Transverse colon (tissue), 3 donors: ENCODE results near the gene CEP250.

Experiments used
- EP300 ChIP-seq: sonication (generic); formaldehyde crosslinking; IDR thresholded peaks from one replicate; pipeline ENCODE4 v1.6.1; 2017; ENCODE audit warnings: antibody characterized with exemption, low read depth
- TF ChIP-seq, protein P1 (sequence below), 5 experiments: fragments of 200-600 bp in 3 of 5; fragments of 450-650 bp in 2 of 5; sonication (generic) in 3 of 5; IDR thresholded peaks; 1 replicate in 2 of 5; 2 replicates in 3 of 5; pipeline ENCODE4 v1.5.1; 2016 to 2017; ENCODE audit warnings: antibody characterized with exemption in 5 of 5, inconsistent platforms in 3 of 5, mild to moderate bottlenecking in 2 of 5, moderate library complexity in 1 of 5

DNA sequence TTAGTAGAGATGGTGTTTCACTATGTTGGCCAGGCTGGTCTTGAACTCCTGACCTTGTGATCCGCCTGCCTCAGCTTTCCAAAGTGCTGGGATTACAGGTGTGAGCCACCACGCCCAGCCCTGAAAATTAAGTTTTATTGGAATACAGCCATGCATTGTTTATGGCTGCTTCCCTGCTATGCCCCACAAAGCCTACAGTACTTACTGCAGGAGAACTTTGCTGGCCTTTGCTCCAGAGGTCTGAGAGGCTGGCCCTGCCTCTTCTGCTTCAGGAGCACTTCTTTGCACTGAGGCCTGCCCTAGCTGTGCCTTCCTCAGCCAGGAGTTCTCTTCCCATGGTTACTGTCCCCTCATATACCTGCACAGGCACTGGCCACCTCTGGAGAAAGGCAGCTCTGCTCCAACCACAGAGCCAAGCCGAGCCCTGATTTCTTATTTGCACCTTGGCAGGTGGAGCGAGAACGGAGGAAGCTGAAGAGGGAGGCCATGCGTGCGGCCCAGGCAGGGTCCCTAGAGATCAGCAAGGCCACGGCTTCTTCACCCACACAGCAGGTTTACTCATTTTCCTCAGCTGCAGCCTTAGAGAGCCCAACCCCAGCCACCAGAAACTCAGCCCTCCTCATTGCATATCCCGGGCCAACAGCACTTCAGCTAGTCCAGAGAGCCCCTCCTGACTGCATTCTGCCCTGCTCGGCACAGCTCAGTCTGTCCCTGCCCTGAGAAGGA is 53.3 kb downstream of the CEP250 start:
- TF ChIP-seq EP300 = no peak
- TF ChIP-seq, protein P1, sequence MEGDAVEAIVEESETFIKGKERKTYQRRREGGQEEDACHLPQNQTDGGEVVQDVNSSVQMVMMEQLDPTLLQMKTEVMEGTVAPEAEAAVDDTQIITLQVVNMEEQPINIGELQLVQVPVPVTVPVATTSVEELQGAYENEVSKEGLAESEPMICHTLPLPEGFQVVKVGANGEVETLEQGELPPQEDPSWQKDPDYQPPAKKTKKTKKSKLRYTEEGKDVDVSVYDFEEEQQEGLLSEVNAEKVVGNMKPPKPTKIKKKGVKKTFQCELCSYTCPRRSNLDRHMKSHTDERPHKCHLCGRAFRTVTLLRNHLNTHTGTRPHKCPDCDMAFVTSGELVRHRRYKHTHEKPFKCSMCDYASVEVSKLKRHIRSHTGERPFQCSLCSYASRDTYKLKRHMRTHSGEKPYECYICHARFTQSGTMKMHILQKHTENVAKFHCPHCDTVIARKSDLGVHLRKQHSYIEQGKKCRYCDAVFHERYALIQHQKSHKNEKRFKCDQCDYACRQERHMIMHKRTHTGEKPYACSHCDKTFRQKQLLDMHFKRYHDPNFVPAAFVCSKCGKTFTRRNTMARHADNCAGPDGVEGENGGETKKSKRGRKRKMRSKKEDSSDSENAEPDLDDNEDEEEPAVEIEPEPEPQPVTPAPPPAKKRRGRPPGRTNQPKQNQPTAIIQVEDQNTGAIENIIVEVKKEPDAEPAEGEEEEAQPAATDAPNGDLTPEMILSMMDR (IDR thresholded peaks at IDR 0.05) = no peak
